Heart right ventricle (tissue), 16 donors: ENCODE measurements around the gene TENT5C. TPM values are rescaled to one million over a fixed set of nuclear protein-coding genes. Genes with fewer than 3 reads are reported as not detected.
A peak's percentile ranks its signal among the peaks of the same experiment; 100 is the strongest.

Experiments
- ATAC-seq, 8 donors: fragments of 200-7000 bp; cut with Tn5 transposase; one replicate each; pipeline ENCODE4 v1.9.1; 2020; ENCODE audit warnings: mild to moderate bottlenecking in 8 of 8, moderate library complexity in 8 of 8, moderate number of reproducible peaks in 1 of 8
- DNase-seq, 2 donors: peaks; one replicate each; pipeline ENCODE4 v3.0.0-alpha.2; 2020
- H3K27ac ChIP-seq, 10 donors: fragments of 200-600 bp; sonication (generic) in 2 of 10; one replicate each; pipeline versions ENCODE4 v1.5.0 to v1.8.0; 2020 to 2022; ENCODE audit warnings: mild to moderate bottlenecking in 3 of 10
- H3K27me3 ChIP-seq, 7 donors: fragments of 200-600 bp; one replicate each; pipeline ENCODE4 v1.8.0; 2021 to 2022; ENCODE audit warnings: mild to moderate bottlenecking in 2 of 7
- H3K36me3 ChIP-seq, 9 donors: fragments of 200-600 bp; sonication (generic) in 1 of 9; one replicate each; pipeline versions ENCODE4 v1.5.0 to v1.8.0; 2020 to 2022; ENCODE audit warnings: mild to moderate bottlenecking in 2 of 9
- H3K4me1 ChIP-seq, 9 donors: fragments of 200-600 bp; sonication (generic) in 1 of 9; one replicate each; pipeline versions ENCODE4 v1.5.0 to v1.8.0; 2020 to 2022; ENCODE audit warnings: mild to moderate bottlenecking in 4 of 9
- H3K4me3 ChIP-seq, 10 donors: fragments of 200-600 bp; sonication (generic) in 2 of 10; one replicate each; pipeline versions ENCODE4 v1.5.0 to v1.8.0; 2020 to 2022; ENCODE audit warnings: mild to moderate bottlenecking in 7 of 10, moderate library complexity in 2 of 10
- H3K9me3 ChIP-seq, 11 donors: fragments of 200-600 bp in 10 of 11; sonication (generic) in 2 of 11; one replicate each; pipeline versions ENCODE4 v1.5.0 to v1.8.0; 2013 to 2022; ENCODE audit warnings: mild to moderate bottlenecking in 2 of 11, control low read depth in 1 of 11, moderate library complexity in 1 of 11
- WGBS, 2 donors: extraction: QIAGEN DNeasy Blood & Tissue Kit; methylation state at CpG; one replicate each; pipeline ENCODE4 v1.1.7; 2013; ENCODE audit warnings: inconsistent platforms in 1 of 2; 5-methylcytosine and 5-hydroxymethylcytosine counted together
- intact Hi-C, 10 donors: fragments of 100-400 bp; cut with DNase I; formaldehyde crosslinking; loops; one replicate each; pipeline versions ENCODE4 v1.11.1 to v1.14.2; 2022
- polyA plus RNA-seq, 2 donors: library from polyadenylated mRNA; stranded (reverse); fragments of 200-250 nt; gene quantifications; one replicate each; pipeline ENCODE4 v1.2.3, GENCODE V29; 2013
- total RNA-seq, 10 donors: library from RNA; stranded (reverse); fragmentation: NEBNext Ultra II Directional in 3 of 10; extraction: Animal tissue kit (Norgen Biotek cat#: 25700) in 3 of 10; gene quantifications; one replicate each; pipeline versions ENCODE4 v1.2.1 to v1.2.4, GENCODE V29; 2021 to 2023
- TF ChIP-seq, protein P1 (sequence below), 9 donors: fragments of 200-600 bp; sonication (generic) in 2 of 9; IDR thresholded peaks; one replicate each; pipeline versions ENCODE4 v1.5.0 to v1.8.0; 2021 to 2022; ENCODE audit warnings: antibody characterized with exemption in 9 of 9, mild to moderate bottlenecking in 5 of 9, moderate library complexity in 1 of 9
- donor health status: Arrhythmogenic right ventricular cardiomyopathy.
- donor health status: ischemic (EF 13 %, LVEDD 7.1; RV severe dilation, severe dysfunction).
- donor health status: healthy with polysubstance abuse.
- donor health status: DM: no; HTN: yes; CAD: no.
- donor health status: DM: no; HTN: no; CAD: no.
- donor health status: ischemic (EF 25% LVEDD 6.9; RV normal size, moderate dysfunction).
- donor health status: ischemic (EF 25% LVEDD 5.7; RV mildly dilated, moderate dysfunction).
- donor health status: healthy.
- donor health status: DM: yes; HTN: yes; CAD: no.
- donor health status: Ischemic cardiomyopathy.
- donor health status: ischemic (EF 35%, LVEDD 5.7; RV mildly dilated, moderate dysfunction).
- donor health status: nonischemic (EF 11% LVEDD 7.7; RV severe dilation, severe dysfunction).
- donor health status: DM: yes; HTN: yes; CAD: no.
- donor health status: PGD.
- donor health status: ischemic (EF 29% LVEDD 5.4; RV normal size, mild dysfunction).
- donor health status: nonischemic (EF 23%, LVEDD 6.1; RV moderate dilation, normal function).

The TENT5C gene
- total and polyA plus RNA-seq, 12 donors: 3.1 to 23.1 (median 10.2) TPM

DNA sequence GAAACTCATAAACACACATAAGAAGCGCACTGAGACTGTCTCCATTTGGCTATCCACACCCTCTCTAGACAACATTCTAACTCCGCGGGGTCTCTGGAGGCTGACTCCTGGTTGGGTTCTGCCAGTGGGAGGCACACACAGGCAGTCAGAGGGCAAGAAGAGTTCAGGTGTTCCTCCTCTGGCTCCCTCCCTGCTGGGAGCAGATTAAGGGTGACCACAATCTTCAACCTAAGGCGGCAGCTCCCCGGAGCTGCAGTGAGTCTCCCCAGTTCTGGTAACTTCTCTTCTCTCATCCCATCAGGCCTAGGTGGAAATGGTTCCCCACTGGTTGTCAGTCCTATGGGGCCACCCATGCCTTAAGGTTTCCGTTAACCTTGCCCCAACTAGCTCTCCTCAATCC, 7.4 kb upstream of the TENT5C start:
- peaks cover 0 to 6% (median 0%) of the 10 kb centered on the region in 9 donors for H3K4me1 ChIP-seq
- H3K4me3 ChIP-seq: no peak overlapping the region
- DNase-seq (no peak), ATAC-seq (no peak)
- no peaks in the 10 kb centered on the region for H3K27me3 ChIP-seq
- TF ChIP-seq, protein P1, sequence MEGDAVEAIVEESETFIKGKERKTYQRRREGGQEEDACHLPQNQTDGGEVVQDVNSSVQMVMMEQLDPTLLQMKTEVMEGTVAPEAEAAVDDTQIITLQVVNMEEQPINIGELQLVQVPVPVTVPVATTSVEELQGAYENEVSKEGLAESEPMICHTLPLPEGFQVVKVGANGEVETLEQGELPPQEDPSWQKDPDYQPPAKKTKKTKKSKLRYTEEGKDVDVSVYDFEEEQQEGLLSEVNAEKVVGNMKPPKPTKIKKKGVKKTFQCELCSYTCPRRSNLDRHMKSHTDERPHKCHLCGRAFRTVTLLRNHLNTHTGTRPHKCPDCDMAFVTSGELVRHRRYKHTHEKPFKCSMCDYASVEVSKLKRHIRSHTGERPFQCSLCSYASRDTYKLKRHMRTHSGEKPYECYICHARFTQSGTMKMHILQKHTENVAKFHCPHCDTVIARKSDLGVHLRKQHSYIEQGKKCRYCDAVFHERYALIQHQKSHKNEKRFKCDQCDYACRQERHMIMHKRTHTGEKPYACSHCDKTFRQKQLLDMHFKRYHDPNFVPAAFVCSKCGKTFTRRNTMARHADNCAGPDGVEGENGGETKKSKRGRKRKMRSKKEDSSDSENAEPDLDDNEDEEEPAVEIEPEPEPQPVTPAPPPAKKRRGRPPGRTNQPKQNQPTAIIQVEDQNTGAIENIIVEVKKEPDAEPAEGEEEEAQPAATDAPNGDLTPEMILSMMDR (IDR thresholded peaks at IDR 0.05): no peak
- H3K27ac ChIP-seq: no peak overlapping the region
- intact Hi-C loops: no loop called here
- H3K36me3 ChIP-seq: no peaks in the 10 kb centered on the region
- no peaks in the 10 kb centered on the region for H3K9me3 ChIP-seq
- WGBS, 2 donors: 75 to 81% methylated on average over 6 of the region's 6 CpGs

DNA sequence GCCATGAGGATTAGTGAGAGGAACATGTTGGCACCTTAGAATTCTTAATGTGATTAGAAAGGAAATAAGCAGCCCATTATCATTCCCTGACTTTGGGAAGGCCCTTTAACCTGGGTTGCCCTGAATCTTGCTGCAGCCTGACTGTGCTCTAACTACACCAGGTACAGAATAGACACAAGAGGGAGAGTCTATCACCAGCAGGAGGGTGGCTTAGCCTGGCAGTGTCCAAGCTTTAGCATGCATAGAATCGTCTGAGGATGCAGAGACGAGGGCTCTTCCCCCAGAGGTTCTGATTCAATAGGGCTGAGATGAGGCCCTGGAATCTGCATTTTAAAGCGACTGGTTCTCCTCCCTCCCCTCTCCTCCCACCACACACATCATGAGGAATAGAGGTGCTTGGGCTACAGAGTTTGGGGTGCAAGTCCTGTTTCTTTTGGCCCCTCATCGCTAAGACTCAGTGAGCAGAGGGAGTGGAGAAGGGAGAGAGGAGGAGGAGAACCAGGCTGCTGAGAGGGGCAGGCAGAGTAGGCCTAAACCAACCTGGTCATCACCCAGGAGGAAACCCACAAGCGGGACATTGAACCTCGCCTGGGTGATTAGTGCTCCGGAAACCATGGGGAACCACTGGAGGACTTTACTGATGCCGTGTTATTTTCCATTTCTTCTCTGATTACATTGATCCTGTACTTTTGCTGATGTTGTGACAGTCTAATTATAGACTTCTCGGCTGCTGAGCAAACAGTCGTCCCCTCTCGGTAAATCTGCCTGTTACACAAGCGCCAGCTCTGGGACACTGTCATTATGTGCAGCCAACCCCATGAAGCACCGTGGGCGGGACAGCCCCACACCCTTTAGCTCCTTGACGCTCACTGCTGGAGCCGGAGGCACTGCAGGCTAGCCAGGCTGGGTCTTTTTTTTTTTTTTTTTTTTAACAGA, 6.3 kb upstream of the TENT5C start:
- Histone ChIP-seq H3K36me3 (no peaks in the 10 kb centered on the region), H3K27ac (peak overlapping the region in 1 of 10 donors; percentile 34), H3K4me1 (peaks cover 0 to 2% (median 0%) of the 10 kb centered on the region in 9 donors), H3K27me3 (peaks cover 0 to 1% (median 0%) of the 10 kb centered on the region in 7 donors), H3K9me3 (no peaks in the 10 kb centered on the region), H3K4me3 (no peak overlapping the region)
- intact Hi-C loops: loop anchor here in 5 of 10 donors (1.0 to 10.0 kb wide), 3 partner anchors 31 to 235 kb away; partner anchors contain the start of gene MAN1A2 (in 1 of the 5)
- DNase-seq (no peak), ATAC-seq (peak in 7 of 8 donors; percentile 40 to 87 (median 72))
- TF ChIP-seq, protein P1 (IDR thresholded peaks at IDR 0.05): no peak
- 75 to 76% methylated on average over 16 of the region's 16 CpGs for WGBS, 2 donors

DNA sequence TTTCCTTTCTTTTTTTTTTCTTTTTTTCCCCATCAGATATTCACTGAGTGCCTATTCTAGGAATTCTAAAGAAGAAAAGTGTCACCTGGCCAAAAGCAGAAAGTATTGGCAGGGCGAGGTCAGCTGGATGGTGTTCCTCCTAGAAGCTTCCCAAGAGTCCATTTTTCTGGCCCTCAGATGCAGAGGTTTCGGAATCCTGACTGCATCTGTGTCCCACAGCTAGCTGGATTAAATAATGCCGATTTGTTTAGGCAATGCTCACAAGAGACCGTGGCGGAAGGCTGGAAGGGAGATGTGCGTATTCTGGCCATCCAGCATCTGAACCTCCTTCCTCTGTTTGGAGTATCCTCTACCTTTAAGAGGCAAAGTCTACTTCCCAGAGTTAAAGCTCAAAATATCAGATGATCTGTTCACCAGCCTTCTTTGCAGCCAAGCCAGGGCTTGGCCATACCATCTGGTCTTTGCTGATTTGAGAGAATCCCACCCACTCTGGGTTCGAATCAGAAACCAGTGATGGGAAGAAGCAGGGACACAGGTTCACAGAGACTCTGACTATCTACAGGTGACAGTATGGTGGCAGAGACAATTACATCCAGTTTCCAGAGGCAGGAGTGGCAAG, 5.4 kb upstream of the TENT5C start:
- TF ChIP-seq, protein P1 (IDR thresholded peaks at IDR 0.05): no peak
- ATAC-seq (peak in 3 of 8 donors; percentile 18 to 35 (median 33)), DNase-seq (no peak)
- H3K27ac ChIP-seq: peak overlapping the region in 1 of 10 donors; percentile 34
- H3K4me1 ChIP-seq: peaks cover 0 to 7% (median 6%) of the 10 kb centered on the region in 9 donors
- H3K9me3 ChIP-seq: no peaks in the 10 kb centered on the region
- intact Hi-C loops: loop anchor here in 4 of 10 donors (10.0 kb wide), 2 partner anchors 154 to 236 kb away; partner anchors contain the start of gene MAN1A2 (in 1 of the 4)
- no peak overlapping the region for H3K4me3 ChIP-seq
- H3K27me3 ChIP-seq: peaks cover 0 to 4% (median 0%) of the 10 kb centered on the region in 7 donors
- WGBS, 2 donors: 80 to 82% methylated on average over 7 of the region's 7 CpGs
- H3K36me3 ChIP-seq: no peaks in the 10 kb centered on the region

DNA sequence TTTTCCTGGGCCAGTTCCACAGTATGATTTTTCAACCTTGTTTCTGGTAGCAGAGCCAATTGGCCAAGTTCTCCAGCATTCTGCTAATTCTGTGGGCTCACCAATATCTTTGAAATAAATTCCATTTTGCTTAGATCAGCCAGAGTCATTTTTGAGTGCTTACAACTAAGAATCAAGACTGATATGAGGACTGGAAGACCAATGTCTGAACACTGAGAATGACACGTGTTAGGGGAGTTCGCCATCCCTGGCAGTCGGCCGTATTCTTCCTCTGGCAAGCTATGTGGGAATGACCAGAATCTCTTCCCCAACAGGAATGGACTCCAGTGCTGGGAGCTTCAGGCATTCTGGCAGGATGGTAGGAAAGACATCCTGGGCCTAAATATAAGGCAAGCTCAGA, 4.9 kb upstream of the TENT5C start:
- TF ChIP-seq, protein P1 (IDR thresholded peaks at IDR 0.05): no peak
- no peaks in the 10 kb centered on the region for H3K36me3 ChIP-seq
- DNase-seq: no peak
- H3K4me3 ChIP-seq: no peak overlapping the region
- H3K4me1 ChIP-seq: peaks cover 0 to 7% (median 6%) of the 10 kb centered on the region in 9 donors
- H3K9me3 ChIP-seq: no peaks in the 10 kb centered on the region
- intact Hi-C loops: loop anchor here in 4 of 10 donors (10.0 kb wide), 2 partner anchors 154 to 236 kb away; partner anchors contain the start of gene MAN1A2 (in 1 of the 4)
- WGBS, 2 donors: 63 to 68% methylated on average over 4 of the region's 4 CpGs
- H3K27ac ChIP-seq: peak overlapping the region in 1 of 10 donors; percentile 34
- no peak for ATAC-seq
- H3K27me3 ChIP-seq: peaks cover 0 to 4% (median 0%) of the 10 kb centered on the region in 7 donors
